Ishikawa (cell line): ENCODE measurements around the gene TMEM212.

Source experiments
- CEBPB ChIP-seq: IDR thresholded peaks from 2 replicates; pipeline ENCODE4 v1.6.1; 2012
- CREB1 ChIP-seq: IDR thresholded peaks from 2 replicates; pipeline ENCODE4 v1.6.1; 2012; ENCODE audit warnings: low read depth
- EGR1 ChIP-seq: IDR thresholded peaks from 2 replicates; pipeline ENCODE4 v1.6.1; 2012
- EP300 ChIP-seq: IDR thresholded peaks from 2 replicates; pipeline ENCODE4 v1.6.1; 2012; ENCODE audit warnings: borderline replicate concordance
- FOXM1 ChIP-seq: IDR thresholded peaks from 2 replicates; pipeline ENCODE4 v1.6.1; 2012; ENCODE audit warnings: low read depth, borderline replicate concordance
- MAX ChIP-seq: IDR thresholded peaks from 2 replicates; pipeline ENCODE4 v1.6.1; 2012
- NFIC ChIP-seq: IDR thresholded peaks from 2 replicates; pipeline ENCODE4 v1.6.1; 2012
- RAD21 ChIP-seq: IDR thresholded peaks from 2 replicates; pipeline ENCODE4 v1.6.1; 2012; ENCODE audit warnings: low read depth
- REST ChIP-seq: IDR thresholded peaks from 2 replicates; pipeline ENCODE4 v1.6.1; 2012; ENCODE audit warnings: low read depth, mild to moderate bottlenecking
- TAF1 ChIP-seq: IDR thresholded peaks from 2 replicates; pipeline ENCODE4 v1.6.1; 2012; ENCODE audit warnings: low read depth, mild to moderate bottlenecking
- TCF12 ChIP-seq: IDR thresholded peaks from 2 replicates; pipeline ENCODE4 v1.6.1; 2012; ENCODE audit warnings: low read depth
- TEAD4 ChIP-seq: IDR thresholded peaks from 2 replicates; pipeline ENCODE4 v1.6.1; 2012
- USF1 ChIP-seq: IDR thresholded peaks from 2 replicates; pipeline ENCODE4 v1.6.1; 2012
- YY1 ChIP-seq: IDR thresholded peaks from 2 replicates; pipeline ENCODE4 v1.6.1; 2012; ENCODE audit warnings: low read depth
- ZBTB7A ChIP-seq: IDR thresholded peaks from 2 replicates; pipeline ENCODE4 v1.6.1; 2012; ENCODE audit warnings: low read depth

Gene TMEM212

GRCh38 chr3:171906951-171907676, 64.0 kb downstream of the TMEM212 start:
- TF ChIP-seq MAX (no peak), REST (no peak), TEAD4 (no peak), TCF12 (no peak), FOXM1 (no peak), ZBTB7A (no peak), TAF1 (no peak), YY1 (no peak), USF1 (no peak)

GRCh38 chr3:171907761-171908160, 64.6 kb downstream of the TMEM212 start:
- no peak for TF ChIP-seq ZBTB7A
- no peak for TF ChIP-seq EGR1
- no peak for TF ChIP-seq REST
- TF ChIP-seq RAD21, result no peak
- TF ChIP-seq NFIC, result no peak
- TF ChIP-seq YY1, result no peak
- TF ChIP-seq TAF1, result no peak
- no peak for TF ChIP-seq EP300
- TF ChIP-seq TEAD4, result no peak
- TF ChIP-seq TCF12, result no peak
- TF ChIP-seq MAX, result no peak
- no peak for TF ChIP-seq CEBPB
- no peak for TF ChIP-seq CREB1
- no peak for TF ChIP-seq FOXM1

- no peak for TF ChIP-seq TCF12
- no peak for TF ChIP-seq RAD21
- TF ChIP-seq TAF1, result no peak
- TF ChIP-seq MAX, result no peak
- TF ChIP-seq EP300, result no peak
- no peak for TF ChIP-seq YY1
- TF ChIP-seq CEBPB, result no peak
- TF ChIP-seq NFIC, result no peak
- TF ChIP-seq USF1, result no peak
- TF ChIP-seq CREB1, result no peak
- TF ChIP-seq EGR1, result no peak
- no peak for TF ChIP-seq FOXM1
- TF ChIP-seq ZBTB7A, result no peak
- no peak for TF ChIP-seq TEAD4
- no peak for TF ChIP-seq REST
These were observed 65.6 kb downstream of the TMEM212 start for GRCh38 chr3:171908731-171909130.
